Loucy (cell line): Measurements from ENCODE around the gene ZNF438.
"Not testable (repeated sequence)": the region's sequence is repeated elsewhere in the genome, so short reads cannot be mapped to it uniquely, and the experiment has no call there.

ENCODE experiments used
- H2AFZ ChIP-seq: fragments of 200-600 bp; sonication (generic); 2 replicates; pipeline ENCODE4 v1.6.0; 2016; ENCODE audit warnings: antibody characterized with exemption, mild to moderate bottlenecking, low read length, moderate library complexity
- H3F3A ChIP-seq: fragments of 200-600 bp; 2 replicates; pipeline ENCODE4 v1.6.0; 2016; ENCODE audit warnings: antibody characterized with exemption, low read depth, mild to moderate bottlenecking
- H3K27me3 ChIP-seq: fragments of 200-600 bp; sonication (generic); 2 replicates; pipeline ENCODE4 v1.6.1; 2014; ENCODE audit warnings: low read length, mild to moderate bottlenecking; ENCODE audit not compliant: insufficient read depth, poor library complexity, severe bottlenecking
- H3K36me3 ChIP-seq: fragments of 200-600 bp; sonication (generic); 2 replicates; pipeline ENCODE4 v1.6.1; 2016; ENCODE audit warnings: low read length; ENCODE audit not compliant: insufficient read depth
- H3K4me1 ChIP-seq: fragments of 200-600 bp; sonication (generic); 2 replicates; pipeline ENCODE4 v1.5.1; 2014; ENCODE audit warnings: low read length, mild to moderate bottlenecking; ENCODE audit not compliant: insufficient read depth, poor library complexity, severe bottlenecking
- H3K4me2 ChIP-seq: fragments of 200-600 bp; sonication (generic); 2 replicates; pipeline ENCODE4 v1.6.0; 2014; ENCODE audit warnings: antibody characterized with exemption, low read length, low read depth, mild to moderate bottlenecking; ENCODE audit not compliant: poor library complexity, severe bottlenecking
- H3K4me3 ChIP-seq: fragments of 200-600 bp; sonication (generic); 2 replicates; pipeline ENCODE4 v1.5.1; 2014; ENCODE audit warnings: low read length, mild to moderate bottlenecking, mixed read lengths; ENCODE audit not compliant: poor library complexity, severe bottlenecking
- H3K79me2 ChIP-seq: fragments of 200-600 bp; sonication (generic); 2 replicates; pipeline ENCODE4 v1.6.1; 2014; ENCODE audit warnings: low read length; ENCODE audit not compliant: insufficient read depth
- H3K9ac ChIP-seq: fragments of 200-600 bp; sonication (generic); 2 replicates; pipeline ENCODE4 v1.6.0; 2014; ENCODE audit warnings: mild to moderate bottlenecking, low read depth, low read length, moderate library complexity; ENCODE audit not compliant: poor library complexity, severe bottlenecking
- H3K9me2 ChIP-seq: fragments of 200-600 bp; sonication (generic); replicated peaks from 2 replicates; pipeline ENCODE4 v1.6.1; 2016; ENCODE audit warnings: low read depth, low read length, mixed read lengths
- H3K9me3 ChIP-seq: fragments of 200-600 bp; sonication (generic); 2 replicates; pipeline ENCODE4 v1.6.1; 2014; ENCODE audit warnings: mild to moderate bottlenecking, antibody characterized with exemption, low read length, low read depth; ENCODE audit not compliant: insufficient read depth
- H4K20me1 ChIP-seq: fragments of 200-600 bp; sonication (generic); 2 replicates; pipeline ENCODE4 v1.6.0; 2014; ENCODE audit warnings: antibody characterized with exemption, low read length, mild to moderate bottlenecking; ENCODE audit not compliant: insufficient read depth, poor library complexity, severe bottlenecking
- EZH2phosphoT487 ChIP-seq: fragments of 200-600 bp; IDR thresholded peaks from 2 replicates; pipeline ENCODE4 v1.6.1; 2018; ENCODE audit warnings: antibody characterized with exemption, mild to moderate bottlenecking, moderate library complexity, borderline replicate concordance
- TF ChIP-seq, protein P1 (sequence below): fragments of 200-600 bp; sonication (generic); conservative IDR thresholded peaks from 2 replicates; pipeline ENCODE4 v1.5.1; 2014; ENCODE audit warnings: mild to moderate bottlenecking, antibody characterized with exemption, low read length

The ZNF438 gene

DNA sequence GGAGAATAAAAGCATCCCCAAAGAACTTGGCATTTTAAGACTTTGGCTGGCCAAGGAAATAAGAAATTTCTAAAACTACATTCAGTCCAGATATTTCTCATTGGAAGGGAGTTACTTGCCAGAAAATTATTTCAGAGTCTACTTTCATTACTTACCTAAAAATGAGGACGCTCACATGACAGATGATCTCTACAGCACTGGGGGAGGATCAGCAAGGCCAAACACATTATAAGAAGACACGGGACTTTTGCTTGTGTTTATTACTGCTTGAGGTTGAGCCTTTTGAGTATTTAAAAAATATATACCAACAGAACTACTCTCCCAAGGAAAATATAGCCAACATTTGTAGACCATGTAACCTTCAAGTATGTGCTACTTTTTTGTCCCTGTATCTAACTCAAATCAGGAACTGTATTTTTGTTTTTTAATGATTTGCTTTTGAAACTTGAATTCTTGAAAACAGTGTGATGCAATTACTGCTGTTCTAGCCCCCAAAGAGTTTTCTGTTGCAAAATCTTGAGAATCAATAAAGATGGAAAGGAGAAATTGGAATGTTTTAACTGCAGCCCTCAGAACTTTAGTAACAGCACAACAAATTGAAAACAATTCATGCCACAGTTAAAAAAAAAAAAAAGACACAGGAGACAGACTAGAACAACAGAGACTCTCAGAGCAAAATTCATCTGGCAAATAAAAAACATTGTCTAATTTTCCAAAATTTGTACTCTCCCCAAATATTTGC is 128.1 kb downstream of the ZNF438 start:
- Histone ChIP-seq H3K79me2 (no peaks in the 10 kb centered on the region), H4K20me1 (no peaks in the 10 kb centered on the region), H3K9me2 (no peaks in the 10 kb centered on the region), H3K4me3 (no peak overlapping the region), H2AFZ (no peak overlapping the region), H3K9me3 (no peaks in the 10 kb centered on the region), H3F3A (no peaks in the 10 kb centered on the region), H3K4me1 (no peaks in the 10 kb centered on the region), H3K36me3 (no peaks in the 10 kb centered on the region), H3K27me3 (no peaks in the 10 kb centered on the region), H3K4me2 (no peak overlapping the region), H3K9ac (no peak overlapping the region)
- TF ChIP-seq EZH2phosphoT487 = no peak
- TF ChIP-seq, protein P1, sequence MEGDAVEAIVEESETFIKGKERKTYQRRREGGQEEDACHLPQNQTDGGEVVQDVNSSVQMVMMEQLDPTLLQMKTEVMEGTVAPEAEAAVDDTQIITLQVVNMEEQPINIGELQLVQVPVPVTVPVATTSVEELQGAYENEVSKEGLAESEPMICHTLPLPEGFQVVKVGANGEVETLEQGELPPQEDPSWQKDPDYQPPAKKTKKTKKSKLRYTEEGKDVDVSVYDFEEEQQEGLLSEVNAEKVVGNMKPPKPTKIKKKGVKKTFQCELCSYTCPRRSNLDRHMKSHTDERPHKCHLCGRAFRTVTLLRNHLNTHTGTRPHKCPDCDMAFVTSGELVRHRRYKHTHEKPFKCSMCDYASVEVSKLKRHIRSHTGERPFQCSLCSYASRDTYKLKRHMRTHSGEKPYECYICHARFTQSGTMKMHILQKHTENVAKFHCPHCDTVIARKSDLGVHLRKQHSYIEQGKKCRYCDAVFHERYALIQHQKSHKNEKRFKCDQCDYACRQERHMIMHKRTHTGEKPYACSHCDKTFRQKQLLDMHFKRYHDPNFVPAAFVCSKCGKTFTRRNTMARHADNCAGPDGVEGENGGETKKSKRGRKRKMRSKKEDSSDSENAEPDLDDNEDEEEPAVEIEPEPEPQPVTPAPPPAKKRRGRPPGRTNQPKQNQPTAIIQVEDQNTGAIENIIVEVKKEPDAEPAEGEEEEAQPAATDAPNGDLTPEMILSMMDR = no peak

DNA sequence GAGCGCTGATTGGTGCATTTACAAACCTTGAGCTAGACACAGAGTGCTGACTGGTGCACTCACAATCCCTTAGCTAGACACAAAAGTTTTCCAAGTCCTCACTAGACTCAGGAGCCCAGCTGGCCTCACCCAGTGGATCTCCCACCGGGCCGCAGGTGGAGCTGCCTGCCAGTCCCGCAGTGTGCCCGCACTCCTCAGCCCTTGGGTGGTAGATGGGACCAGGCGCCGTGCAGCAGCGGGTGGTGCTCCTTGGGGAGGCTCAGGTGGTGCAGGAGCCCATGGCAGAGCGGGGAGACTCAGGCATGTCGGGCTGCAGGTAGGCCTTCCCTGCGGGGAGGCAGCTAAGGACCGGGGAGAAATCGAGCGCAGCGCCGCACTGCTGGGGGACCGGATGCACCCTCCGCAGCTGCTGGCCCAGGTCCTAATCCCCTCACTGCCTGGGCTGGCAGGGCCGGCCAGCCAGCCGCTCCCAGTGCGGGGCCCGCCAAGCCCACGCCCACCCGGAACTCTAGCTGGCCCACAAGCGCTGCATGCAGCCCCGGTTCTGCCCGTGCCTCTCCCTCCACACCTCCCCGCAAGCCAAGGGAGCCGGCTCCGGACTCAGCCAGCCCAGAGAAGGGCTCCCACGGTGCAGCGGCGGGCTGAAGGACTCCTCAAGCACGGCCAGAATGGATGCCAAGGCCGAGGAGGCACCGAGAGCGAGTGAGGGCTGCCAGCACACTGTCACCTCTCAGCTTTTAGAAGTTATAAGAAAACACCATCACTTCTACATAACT is 128.9 kb downstream of the ZNF438 start:
- Histone ChIP-seq H2AFZ (no peak overlapping the region), H3K9ac (no peak overlapping the region), H3K79me2 (no peaks in the 10 kb centered on the region), H3K9me2 (no peaks in the 10 kb centered on the region), H3F3A (no peaks in the 10 kb centered on the region), H3K9me3 (no peaks in the 10 kb centered on the region), H3K4me1 (no peaks in the 10 kb centered on the region), H3K27me3 (no peaks in the 10 kb centered on the region), H3K4me3 (no peak overlapping the region), H3K36me3 (no peaks in the 10 kb centered on the region), H4K20me1 (no peaks in the 10 kb centered on the region), H3K4me2 (no peak overlapping the region)
- no peak for TF ChIP-seq EZH2phosphoT487
- TF ChIP-seq, protein P1 = no peak

GRCh38 chr10:30901487-30901886 is 130.2 kb downstream of the ZNF438 start:
- H3K9ac ChIP-seq, H3K79me2 ChIP-seq, H2AFZ ChIP-seq, H3K36me3 ChIP-seq, H3K27me3 ChIP-seq, H3K4me1 ChIP-seq, H3K9me3 ChIP-seq, H4K20me1 ChIP-seq, H3K9me2 ChIP-seq, H3K4me2 ChIP-seq, H3K4me3 ChIP-seq, H3F3A ChIP-seq: not testable (repeated sequence)
